Ascending aorta (tissue), 2 donors: ENCODE data around the gene TMEM175. TPM values are rescaled to one million over a fixed set of nuclear protein-coding genes. Genes with fewer than 3 reads are reported as not detected.

Experiments used
- DNase-seq, 2 donors: peaks; one replicate each; pipeline ENCODE4 v3.0.0-alpha.2; 2019; ENCODE audit warnings: low spot score in 2 of 2
- H3K27ac ChIP-seq, 2 donors: fragments of 200-600 bp; sonication (generic); one replicate each; pipeline ENCODE4 v1.5.1; 2016 to 2017; ENCODE audit warnings: mild to moderate bottlenecking in 1 of 2
- H3K27me3 ChIP-seq: fragments of 200-600 bp; sonication (generic); one replicate; pipeline ENCODE4 v1.5.1; 2017
- H3K36me3 ChIP-seq, 2 donors: fragments of 200-600 bp; sonication (generic); one replicate each; pipeline ENCODE4 v1.5.1; 2016
- H3K4me1 ChIP-seq, 2 donors: fragments of 200-600 bp; sonication (generic); one replicate each; pipeline ENCODE4 v1.5.1; 2016 to 2017; ENCODE audit warnings: mild to moderate bottlenecking in 1 of 2
- H3K4me3 ChIP-seq, 2 donors: fragments of 200-600 bp; sonication (generic); one replicate each; pipeline ENCODE4 v1.5.1; 2016 to 2017; ENCODE audit warnings: mild to moderate bottlenecking in 1 of 2
- H3K9me3 ChIP-seq, 2 donors: fragments of 200-600 bp; sonication (generic); one replicate each; pipeline ENCODE4 v1.5.1; 2016
- CTCF ChIP-seq, 3 experiments: fragments of 200-600 bp in 2 of 3; fragments of 450-650 bp in 1 of 3; sonication (generic) in 2 of 3; IDR thresholded peaks; one replicate each; pipeline ENCODE4 v1.5.1; 2016 to 2019; ENCODE audit warnings: antibody characterized with exemption in 3 of 3, mild to moderate bottlenecking in 1 of 3, moderate library complexity in 1 of 3
- intact Hi-C: fragments of 100-400 bp; cut with DNase I; formaldehyde crosslinking; loops from one replicate; pipeline ENCODE4 v1.15.1; 2023
- total RNA-seq: library from RNA; depleted of rRNA; stranded (reverse); fragments of >200 nt; gene quantifications from one replicate; pipeline ENCODE4 v1.1.0, GENCODE V29; 2016

The TMEM175 gene
- total RNA-seq, 1 donor from 2014 or later, result 41.2 TPM

- H3K27me3 ChIP-seq, result peaks cover 50% of the 10 kb centered on the region
- no peak overlapping the region for H3K27ac ChIP-seq
- no peaks in the 10 kb centered on the region for H3K36me3 ChIP-seq
- TF ChIP-seq CTCF (IDR thresholded peaks at IDR 0.05), result no peak
- H3K4me1 ChIP-seq, result peaks cover 8 to 12% of the 10 kb centered on the region in 2 donors
- DNase-seq, result no peak
- no peaks in the 10 kb centered on the region for H3K9me3 ChIP-seq
- intact Hi-C loops, result no loop called here
- no peak overlapping the region for H3K4me3 ChIP-seq
Observed at GRCh38 chr4:999882-1000425, 67.7 kb downstream of the TMEM175 start.

- Histone ChIP-seq H3K4me1 (peaks cover 8 to 12% of the 10 kb centered on the region in 2 donors), H3K36me3 (no peaks in the 10 kb centered on the region), H3K4me3 (no peak overlapping the region), H3K9me3 (no peaks in the 10 kb centered on the region), H3K27me3 (peaks cover 50% of the 10 kb centered on the region), H3K27ac (no peak overlapping the region)
- intact Hi-C loops, result no loop called here
- DNase-seq, result no peak
- TF ChIP-seq CTCF (IDR thresholded peaks at IDR 0.05), result no peak
Observed at GRCh38 chr4:1000686-1001260, 68.5 kb downstream of the TMEM175 start.

GRCh38 chr4:1001561-1002130 lies 69.4 kb downstream of the TMEM175 start:
- DNase-seq, result no peak
- peaks cover 48% of the 10 kb centered on the region for H3K27me3 ChIP-seq
- peak overlapping the region in 1 of 2 donors; percentile 0 for H3K4me3 ChIP-seq

GRCh38 chr4:1002131-1002630 lies 69.9 kb downstream of the TMEM175 start:
- DNase-seq, result no peak
- Histone ChIP-seq H3K27me3 (peaks cover 43% of the 10 kb centered on the region), H3K36me3 (no peaks in the 10 kb centered on the region), H3K27ac (no peak overlapping the region), H3K4me3 (peak overlapping the region; percentile 0 to 7), H3K4me1 (peaks cover 8 to 9% of the 10 kb centered on the region in 2 donors), H3K9me3 (no peaks in the 10 kb centered on the region)
- TF ChIP-seq CTCF (IDR thresholded peaks at IDR 0.05), result no peak
- intact Hi-C loops, result no loop called here

More at GRCh38 chr4:1001561-1002130, 69.4 kb downstream of the TMEM175 start:
- Histone ChIP-seq H3K27ac (no peak overlapping the region), H3K4me1 (peaks cover 8 to 12% of the 10 kb centered on the region in 2 donors), H3K36me3 (no peaks in the 10 kb centered on the region), H3K9me3 (no peaks in the 10 kb centered on the region)
- TF ChIP-seq CTCF (IDR thresholded peaks at IDR 0.05), result no peak
- intact Hi-C loops, result no loop called here

- TF ChIP-seq CTCF (IDR thresholded peaks at IDR 0.05), result no peak
- H3K27ac ChIP-seq, result no peak overlapping the region
- H3K4me3 ChIP-seq, result peak overlapping the region; percentile 15 to 31
- peaks cover 8 to 9% of the 10 kb centered on the region in 2 donors for H3K4me1 ChIP-seq
- H3K9me3 ChIP-seq, result no peaks in the 10 kb centered on the region
- intact Hi-C loops, result no loop called here
- no peak for DNase-seq
- H3K36me3 ChIP-seq, result no peaks in the 10 kb centered on the region
- H3K27me3 ChIP-seq, result peaks cover 43% of the 10 kb centered on the region
Observed at GRCh38 chr4:1002631-1003251, 70.5 kb downstream of the TMEM175 start.
